OCI-LY1 (cell line): Measurements from ENCODE around the gene PPM1E.

Experiments
- H2AFZ ChIP-seq: fragments of 200-600 bp; sonication (generic), shearing (Covaris generic); 2 replicates; pipeline ENCODE4 v1.6.0; 2014; ENCODE audit warnings: antibody characterized with exemption, mild to moderate bottlenecking, low read length
- H3F3A ChIP-seq: fragments of 200-600 bp; sonication (generic), shearing (Covaris generic); 2 replicates; pipeline ENCODE4 v1.6.0; 2014; ENCODE audit warnings: mild to moderate bottlenecking, antibody characterized with exemption, low read length, moderate library complexity; ENCODE audit not compliant: insufficient read depth
- H3K27ac ChIP-seq: fragments of 200-600 bp; sonication (generic); 2 replicates; pipeline ENCODE4 v1.5.1; 2014; ENCODE audit warnings: low read length, mixed run types, mild to moderate bottlenecking, low read depth; ENCODE audit not compliant: poor library complexity, severe bottlenecking
- H3K27me3 ChIP-seq: fragments of 200-600 bp; sonication (generic); 2 replicates; pipeline ENCODE4 v1.6.0; 2014; ENCODE audit warnings: antibody characterized with exemption, mild to moderate bottlenecking, low read length, moderate library complexity; ENCODE audit not compliant: insufficient read depth
- H3K36me3 ChIP-seq: fragments of 200-600 bp; sonication (generic); 2 replicates; pipeline ENCODE4 v1.6.1; 2014; ENCODE audit warnings: mild to moderate bottlenecking, antibody characterized with exemption, low read length, moderate library complexity, mixed read lengths; ENCODE audit not compliant: insufficient read depth
- H3K4me1 ChIP-seq: fragments of 200-600 bp; sonication (generic); 2 replicates; pipeline ENCODE4 v1.5.1; 2014; ENCODE audit warnings: mild to moderate bottlenecking, low read length, moderate library complexity; ENCODE audit not compliant: insufficient read depth, severe bottlenecking
- H3K4me2 ChIP-seq: fragments of 200-600 bp; sonication (generic), shearing (Covaris generic); 2 replicates; pipeline ENCODE4 v1.6.1; 2014; ENCODE audit warnings: low read length
- H3K4me3 ChIP-seq: fragments of 200-600 bp; sonication (generic); 2 replicates; pipeline ENCODE4 v1.5.1; 2014; ENCODE audit warnings: low read length, low read depth, mild to moderate bottlenecking, mixed read lengths; ENCODE audit not compliant: poor library complexity, severe bottlenecking
- H3K79me2 ChIP-seq: fragments of 200-600 bp; shearing (Covaris generic); 2 replicates; pipeline ENCODE4 v1.6.1; 2016; ENCODE audit warnings: mixed run types, low read length, mixed read lengths; ENCODE audit not compliant: insufficient read depth
- H3K9ac ChIP-seq: fragments of 200-600 bp; sonication (generic), shearing (Covaris generic); 2 replicates; pipeline ENCODE4 v1.6.1; 2014; ENCODE audit warnings: mild to moderate bottlenecking, low read length, mixed read lengths
- H3K9me2 ChIP-seq: fragments of 200-600 bp; sonication (generic), shearing (Covaris generic); 2 replicates; pipeline ENCODE4 v1.6.1; 2014; ENCODE audit warnings: low read depth, mild to moderate bottlenecking, low read length, mixed read lengths
- H3K9me3 ChIP-seq: fragments of 200-600 bp; shearing (Covaris generic); 2 replicates; pipeline ENCODE4 v1.6.1; 2014; ENCODE audit warnings: low read length, mixed read lengths
- H4K20me1 ChIP-seq: fragments of 200-600 bp; sonication (generic), shearing (Covaris generic); 2 replicates; pipeline ENCODE4 v1.6.0; 2016; ENCODE audit warnings: mild to moderate bottlenecking, low read length; ENCODE audit not compliant: insufficient read depth
- CTCF ChIP-seq: fragments of 200-600 bp; sonication (generic), shearing (Covaris generic); IDR thresholded peaks from 2 replicates; pipeline ENCODE4 v1.5.1; 2017; ENCODE audit warnings: mild to moderate bottlenecking, antibody characterized with exemption, low read length, moderate library complexity, mixed read lengths
- EZH2 ChIP-seq: fragments of 200-600 bp; sonication (generic), shearing (Covaris generic); IDR thresholded peaks from 2 replicates; pipeline ENCODE4 v1.8.0; 2017; ENCODE audit warnings: borderline replicate concordance, mixed run types, mild to moderate bottlenecking, antibody characterized with exemption, low read length, moderate library complexity, mixed read lengths

The PPM1E gene

DNA sequence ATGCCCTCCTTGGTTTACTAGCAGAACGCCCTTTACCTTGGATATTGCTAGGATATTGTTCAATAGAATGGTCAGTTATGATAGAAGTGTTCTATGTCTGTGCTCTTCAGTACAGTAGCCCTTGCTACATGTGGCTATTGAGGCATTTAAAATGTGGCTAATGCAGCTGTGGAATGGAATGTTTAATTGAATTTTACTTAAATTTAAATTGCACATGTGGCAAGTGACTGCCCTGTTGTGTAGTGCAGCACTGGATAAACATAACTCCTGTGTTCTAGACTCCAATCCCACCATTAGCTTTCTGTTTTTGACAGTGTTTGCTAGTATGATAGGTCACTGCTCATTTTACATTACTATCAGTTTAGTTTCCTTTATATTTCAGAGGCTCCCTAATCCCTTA is 33.4 kb upstream of the PPM1E start:
- Histone ChIP-seq H3K9me2 (no peaks in the 10 kb centered on the region), H3F3A (no peaks in the 10 kb centered on the region), H2AFZ (no peak overlapping the region), H3K36me3 (peaks cover 41% of the 10 kb centered on the region; the same call in 1 of the 2 replicates), H4K20me1 (no peaks in the 10 kb centered on the region), H3K4me3 (no peak overlapping the region), H3K79me2 (no peaks in the 10 kb centered on the region), H3K4me2 (no peak overlapping the region), H3K9me3 (no peaks in the 10 kb centered on the region), H3K27ac (no peak overlapping the region), H3K27me3 (no peaks in the 10 kb centered on the region), H3K4me1 (no peaks in the 10 kb centered on the region), H3K9ac (no peak overlapping the region)
- TF ChIP-seq EZH2 (no peak), CTCF (no peak)

- no peaks in the 10 kb centered on the region for H3K9me2 ChIP-seq
- no peak overlapping the region for H3K27ac ChIP-seq
- H3K36me3 ChIP-seq = peaks cover 41% of the 10 kb centered on the region; the same call in 1 of the 2 replicates
- H3K4me2 ChIP-seq = no peak overlapping the region
- TF ChIP-seq CTCF (no peak), EZH2 (no peak)
- H3K9me3 ChIP-seq = no peaks in the 10 kb centered on the region
- H3K9ac ChIP-seq = no peak overlapping the region
- no peak overlapping the region for H2AFZ ChIP-seq
- no peaks in the 10 kb centered on the region for H3F3A ChIP-seq
- no peaks in the 10 kb centered on the region for H3K27me3 ChIP-seq
- H4K20me1 ChIP-seq = no peaks in the 10 kb centered on the region
- H3K4me1 ChIP-seq = no peaks in the 10 kb centered on the region
- H3K4me3 ChIP-seq = no peak overlapping the region
- H3K79me2 ChIP-seq = no peaks in the 10 kb centered on the region
Observed at GRCh38 chr17:58722696-58723095, 33.0 kb upstream of the PPM1E start.

DNA sequence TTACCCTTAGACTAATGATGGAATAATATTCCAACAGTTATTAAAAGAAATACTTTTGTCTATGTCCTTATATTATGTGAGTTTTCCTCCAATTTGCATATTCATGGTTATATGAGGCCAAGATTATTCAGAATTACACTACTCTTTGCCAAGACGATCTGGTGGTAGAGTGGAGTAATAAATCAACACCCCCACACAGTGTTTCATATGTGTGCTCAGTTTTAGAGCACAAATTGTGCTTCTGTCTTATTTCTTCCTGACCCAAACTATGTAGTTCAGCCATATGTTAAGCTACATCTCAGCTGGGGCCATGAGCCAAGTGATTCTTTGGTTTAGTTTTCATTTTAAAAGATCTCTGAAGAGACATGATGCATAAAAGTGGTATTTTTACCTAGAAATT is 26.9 kb upstream of the PPM1E start:
- Histone ChIP-seq H3K36me3 (peaks cover 18% of the 10 kb centered on the region; the same call in 1 of the 2 replicates), H3K9me2 (no peaks in the 10 kb centered on the region), H3K4me1 (no peaks in the 10 kb centered on the region), H3F3A (0 out of 2 replicates have a peak, but pooled peaks cover 2% of the 10 kb centered on the region), H3K9me3 (no peaks in the 10 kb centered on the region), H2AFZ (no peak overlapping the region), H4K20me1 (no peaks in the 10 kb centered on the region), H3K4me2 (no peak overlapping the region), H3K4me3 (no peak overlapping the region), H3K9ac (no peak overlapping the region), H3K27me3 (no peaks in the 10 kb centered on the region), H3K27ac (no peak overlapping the region), H3K79me2 (no peaks in the 10 kb centered on the region)
- TF ChIP-seq CTCF = no peak
- no peak for TF ChIP-seq EZH2
